LNCAP (cell line): ENCODE measurements around the gene UGT3A2.

Source experiments
- CTCF ChIP-seq: fragments of 450-650 bp; IDR thresholded peaks from 2 replicates; pipeline ENCODE4 v1.5.1; 2017; ENCODE audit warnings: mild to moderate bottlenecking

UGT3A2 gene

GRCh38 chr5:36079200-36079781, 12.6 kb upstream of the UGT3A2 start:
- TF ChIP-seq CTCF, result peak; percentile 76

- no peak for TF ChIP-seq CTCF
Observed at GRCh38 chr5:36078430-36078829, 11.7 kb upstream of the UGT3A2 start.

GRCh38 chr5:36073595-36074216, 7.0 kb upstream of the UGT3A2 start:
- peak; percentile 40; the same call in 1 of the 2 replicates for TF ChIP-seq CTCF

- no peak for TF ChIP-seq CTCF
Observed at GRCh38 chr5:36070687-36071571, 4.2 kb upstream of the UGT3A2 start.

- no peak for TF ChIP-seq CTCF
Observed at GRCh38 chr5:36068751-36069281, 2.1 kb upstream of the UGT3A2 start.

- TF ChIP-seq CTCF, result no peak
Observed at GRCh38 chr5:36066001-36066539, 612 bp downstream of the UGT3A2 start.

- TF ChIP-seq CTCF, result peak; percentile 57
Observed at GRCh38 chr5:36060420-36060887, 6.2 kb downstream of the UGT3A2 start.
